ENCODE measurements around the gene SP4. TPM values are rescaled to one million over a fixed set of nuclear protein-coding genes. Genes with fewer than 3 reads are reported as not detected.

Gene SP4
- polyA plus RNA-seq, 3 donors = 1.3 to 1.8 (median 1.3) TPM

- DNase-seq = no peak
- H3K79me2 ChIP-seq (ENCODE audit: insufficient read depth, low read length) = no peaks in the 10 kb centered on the region
- H3K36me3 ChIP-seq (replicated peaks in 1 of 2; ENCODE audit: control insufficient read depth in 1 of 2, insufficient read depth in 2 of 2, low read length in 2 of 2) = peaks cover 3 to 11% of the 10 kb centered on the region in 2 donors
- H3K4me3 ChIP-seq (replicated peaks in 1 of 3; ENCODE audit: low read depth in 2 of 3, low read length in 3 of 3) = no peak overlapping the region
- H3K4me1 ChIP-seq (ENCODE audit: control insufficient read depth in 1 of 2, insufficient read depth in 2 of 2, low read length in 2 of 2) = no peaks in the 10 kb centered on the region
- no peak overlapping the region for H3K27ac Mint-ChIP-seq
- H3K4me2 ChIP-seq (replicated peaks; ENCODE audit: extremely low read depth, low read length, poor library complexity, severe bottlenecking) = no peak overlapping the region
- WGBS (ENCODE audit: insufficient coverage) = 92% methylated on average over 4 of the region's 6 CpGs
- H3K27me3 Mint-ChIP-seq (ENCODE audit: low read depth in 3 of 3) = no peaks in the 10 kb centered on the region
- peaks cover 26 to 55% of the 10 kb centered on the region in 2 donors for H3K36me3 Mint-ChIP-seq
- no peak overlapping the region for H2AFZ ChIP-seq (ENCODE audit: insufficient read depth, low read depth, low read length, poor library complexity, severe bottlenecking)
- no peak overlapping the region for H3K9ac ChIP-seq (ENCODE audit: insufficient read depth, low read length, poor library complexity, severe bottlenecking)
- H3K27ac ChIP-seq (ENCODE audit: low read depth in 1 of 2, low read length in 2 of 2) = no peak overlapping the region
- H3K4me3 Mint-ChIP-seq = no peak overlapping the region
- no peak for TF ChIP-seq CTCF (IDR thresholded peaks at IDR 0.05)
- H3K27me3 ChIP-seq (ENCODE audit: control insufficient read depth in 2 of 2, insufficient read depth in 2 of 2, low read length in 2 of 2) = no peaks in the 10 kb centered on the region
- intact Hi-C loops (cut with micrococcal nuclease) = no loop called here
- H4K20me1 ChIP-seq (ENCODE audit: insufficient read depth, low read length) = no peaks in the 10 kb centered on the region
- H3K9me3 ChIP-seq (replicated peaks in 1 of 2; ENCODE audit: control insufficient read depth in 1 of 2, insufficient read depth in 1 of 2, low read length in 2 of 2) = peaks cover 16 to 21% of the 10 kb centered on the region in 2 donors
- peaks cover 16 to 33% (median 26%) of the 10 kb centered on the region in 7 donors for H3K9me3 Mint-ChIP-seq
- H3K4me1 Mint-ChIP-seq = no peaks in the 10 kb centered on the region
Measured at GRCh38 chr7:21448974-21449373, 21.1 kb downstream of the SP4 start.

- Mint-ChIP-seq H3K27me3 (ENCODE audit: low read depth in 3 of 3) (no peaks in the 10 kb centered on the region), H3K27ac (no peak overlapping the region), H3K4me3 (no peak overlapping the region), H3K36me3 (peaks cover 27 to 56% of the 10 kb centered on the region in 2 donors), H3K4me1 (no peaks in the 10 kb centered on the region), H3K9me3 (peaks cover 25 to 43% (median 36%) of the 10 kb centered on the region in 7 donors)
- H3K27me3 ChIP-seq (ENCODE audit: control insufficient read depth in 2 of 2, insufficient read depth in 2 of 2, low read length in 2 of 2) = no peaks in the 10 kb centered on the region
- no peaks in the 10 kb centered on the region for H3K79me2 ChIP-seq (ENCODE audit: insufficient read depth, low read length)
- H4K20me1 ChIP-seq (ENCODE audit: insufficient read depth, low read length) = no peaks in the 10 kb centered on the region
- no peak overlapping the region for H3K4me2 ChIP-seq (replicated peaks; ENCODE audit: extremely low read depth, low read length, poor library complexity, severe bottlenecking)
- TF ChIP-seq CTCF (IDR thresholded peaks at IDR 0.05) = no peak
- peaks cover 3 to 21% of the 10 kb centered on the region in 2 donors for H3K36me3 ChIP-seq (replicated peaks in 1 of 2; ENCODE audit: control insufficient read depth in 1 of 2, insufficient read depth in 2 of 2, low read length in 2 of 2)
- H3K9ac ChIP-seq (ENCODE audit: insufficient read depth, low read length, poor library complexity, severe bottlenecking) = no peak overlapping the region
- H3K27ac ChIP-seq (ENCODE audit: low read depth in 1 of 2, low read length in 2 of 2) = no peak overlapping the region
- H3K4me1 ChIP-seq (ENCODE audit: control insufficient read depth in 1 of 2, insufficient read depth in 2 of 2, low read length in 2 of 2) = no peaks in the 10 kb centered on the region
- intact Hi-C loops (cut with micrococcal nuclease) = no loop called here
- H2AFZ ChIP-seq (ENCODE audit: insufficient read depth, low read depth, low read length, poor library complexity, severe bottlenecking) = no peak overlapping the region
- H3K9me3 ChIP-seq (replicated peaks in 1 of 2; ENCODE audit: control insufficient read depth in 1 of 2, insufficient read depth in 1 of 2, low read length in 2 of 2) = peaks cover 26 to 27% of the 10 kb centered on the region in 2 donors
- H3K4me3 ChIP-seq (replicated peaks in 1 of 3; ENCODE audit: low read depth in 2 of 3, low read length in 3 of 3) = no peak overlapping the region
- no peak for DNase-seq
Measured at GRCh38 chr7:21450076-21450475, 22.2 kb downstream of the SP4 start.
